Suprapubic skin (tissue), 4 donors: Measurements from ENCODE around the gene CMTM1. TPM values are rescaled to one million over a fixed set of nuclear protein-coding genes. Genes with fewer than 3 reads are reported as not detected.

Experiments
- DNase-seq, 2 donors: peaks; one replicate each; pipeline ENCODE4 v3.0.0-alpha.2; 2019; ENCODE audit warnings: low spot score in 2 of 2
- H3K27ac ChIP-seq: fragments of 200-600 bp; sonication (generic); one replicate; pipeline ENCODE4 v1.5.1; 2019
- H3K27me3 ChIP-seq: fragments of 200-600 bp; sonication (generic); one replicate; pipeline ENCODE4 v1.5.1; 2019
- H3K36me3 ChIP-seq: fragments of 200-600 bp; sonication (generic); one replicate; pipeline ENCODE4 v1.5.1; 2019
- H3K4me1 ChIP-seq: fragments of 200-600 bp; sonication (generic); one replicate; pipeline ENCODE4 v1.5.1; 2019
- H3K4me3 ChIP-seq: fragments of 200-600 bp; sonication (generic); one replicate; pipeline ENCODE4 v1.5.1; 2019; ENCODE audit warnings: mild to moderate bottlenecking
- H3K9me3 ChIP-seq: fragments of 200-600 bp; sonication (generic); one replicate; pipeline ENCODE4 v1.5.1; 2019
- CTCF ChIP-seq, 2 donors: fragments of 200-600 bp in 1 of 2; fragments of 450-650 bp in 1 of 2; sonication (generic) in 1 of 2; IDR thresholded peaks; one replicate each; pipeline ENCODE4 v1.5.1; 2016 to 2019; ENCODE audit warnings: antibody characterized with exemption in 2 of 2, mild to moderate bottlenecking in 1 of 2, moderate library complexity in 1 of 2
- EP300 ChIP-seq: sonication (generic); formaldehyde crosslinking; IDR thresholded peaks from one replicate; pipeline ENCODE4 v1.6.1; 2017; ENCODE audit warnings: antibody characterized with exemption
- POLR2A ChIP-seq, 2 donors: fragments of 450-650 bp; IDR thresholded peaks; one replicate each; pipeline ENCODE4 v1.6.1; 2017; ENCODE audit warnings: antibody characterized with exemption in 2 of 2, mild to moderate bottlenecking in 2 of 2, moderate library complexity in 2 of 2
- POLR2AphosphoS5 ChIP-seq, 3 donors: sonication (generic); formaldehyde crosslinking; IDR thresholded peaks; one replicate each; pipeline ENCODE4 v1.6.1; 2017; ENCODE audit warnings: antibody characterized with exemption in 3 of 3
- WGBS: methylation state at CpG from one replicate; pipeline ENCODE4 v1.1.5; 2018; 5-methylcytosine and 5-hydroxymethylcytosine counted together
- total RNA-seq, 4 donors: library from RNA; depleted of rRNA; stranded (reverse); fragments of >200 nt; gene quantifications; one replicate each; pipeline ENCODE4 v1.1.0, GENCODE V29; 2016

Gene CMTM1
- total RNA-seq, 4 donors from 2014 or later: 0.97 to 1.6 (median 1.5) TPM

DNA sequence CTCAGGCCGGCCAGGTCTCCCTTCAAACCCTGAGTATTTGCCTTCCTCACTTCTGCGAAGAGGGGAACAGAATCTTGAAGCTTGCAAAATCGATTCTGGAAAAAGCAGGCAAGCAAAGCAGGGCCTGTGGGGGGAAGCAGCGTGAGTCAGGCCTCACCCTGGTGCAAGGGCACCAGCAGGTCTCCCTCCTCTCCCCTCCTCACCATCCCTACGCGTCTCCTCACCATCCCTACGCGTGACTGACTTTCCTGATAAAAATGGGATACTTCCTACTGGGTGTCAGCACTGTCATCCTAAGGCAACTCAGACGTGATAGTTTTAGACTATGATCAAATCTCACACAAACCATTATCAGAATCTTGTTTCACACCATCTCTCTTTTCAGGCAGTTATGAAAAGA, 50.4 kb downstream of the CMTM1 start:
- no peaks in the 10 kb centered on the region for H3K9me3 ChIP-seq
- no peak for DNase-seq
- TF ChIP-seq EP300: no peak
- TF ChIP-seq POLR2AphosphoS5 (IDR thresholded peaks at IDR 0.05): no peak
- TF ChIP-seq POLR2A (IDR thresholded peaks at IDR 0.05): no peak
- TF ChIP-seq CTCF (IDR thresholded peaks at IDR 0.05): no peak
- peaks cover 39% of the 10 kb centered on the region for H3K36me3 ChIP-seq
- H3K27me3 ChIP-seq: no peaks in the 10 kb centered on the region
- peaks cover 21% of the 10 kb centered on the region for H3K4me1 ChIP-seq
- no peak overlapping the region for H3K4me3 ChIP-seq
- no peak overlapping the region for H3K27ac ChIP-seq
- 84% methylated on average over 9 of the region's 9 CpGs for WGBS

DNA sequence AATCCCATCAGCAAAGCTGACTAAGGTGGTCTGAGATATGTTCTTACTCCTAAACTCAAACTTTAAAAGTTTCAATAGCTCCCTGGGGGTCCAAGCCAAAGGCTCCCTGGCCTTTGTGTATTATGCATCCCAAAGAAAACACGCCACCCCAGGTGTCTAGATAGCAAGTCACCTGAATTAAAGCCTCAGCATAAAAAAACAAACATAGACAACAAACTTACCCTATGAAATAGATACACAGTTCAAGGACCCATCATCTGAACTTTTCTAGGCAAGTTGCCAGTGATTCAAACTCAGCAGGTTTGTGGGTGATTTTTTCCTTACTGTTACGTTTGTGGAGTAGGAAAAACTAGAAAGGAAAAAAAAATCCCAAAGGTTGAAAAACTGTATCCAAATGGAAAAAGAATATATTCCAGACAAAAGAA, 50.8 kb downstream of the CMTM1 start:
- TF ChIP-seq EP300 (no peak), POLR2AphosphoS5 (IDR thresholded peaks at IDR 0.05) (no peak), POLR2A (IDR thresholded peaks at IDR 0.05) (no peak), CTCF (IDR thresholded peaks at IDR 0.05) (no peak)
- no peaks in the 10 kb centered on the region for H3K9me3 ChIP-seq
- peaks cover 21% of the 10 kb centered on the region for H3K4me1 ChIP-seq
- no peak overlapping the region for H3K27ac ChIP-seq
- no peaks in the 10 kb centered on the region for H3K27me3 ChIP-seq
- 86% methylated on average over 2 of the region's 2 CpGs for WGBS
- H3K4me3 ChIP-seq: no peak overlapping the region
- peaks cover 34% of the 10 kb centered on the region for H3K36me3 ChIP-seq
- DNase-seq: no peak

GRCh38 chr16:66617728-66618127, 51.5 kb downstream of the CMTM1 start:
- Histone ChIP-seq H3K4me1 (peaks cover 21% of the 10 kb centered on the region), H3K4me3 (no peak overlapping the region), H3K36me3 (peaks cover 27% of the 10 kb centered on the region), H3K27ac (peak overlapping the region; percentile 68), H3K9me3 (no peaks in the 10 kb centered on the region), H3K27me3 (no peaks in the 10 kb centered on the region)
- TF ChIP-seq POLR2AphosphoS5 (IDR thresholded peaks at IDR 0.05) (no peak), POLR2A (IDR thresholded peaks at IDR 0.05) (no peak), CTCF (IDR thresholded peaks at IDR 0.05) (no peak), EP300 (no peak)
- 53% methylated on average over 7 of the region's 7 CpGs for WGBS
- no peak for DNase-seq

DNA sequence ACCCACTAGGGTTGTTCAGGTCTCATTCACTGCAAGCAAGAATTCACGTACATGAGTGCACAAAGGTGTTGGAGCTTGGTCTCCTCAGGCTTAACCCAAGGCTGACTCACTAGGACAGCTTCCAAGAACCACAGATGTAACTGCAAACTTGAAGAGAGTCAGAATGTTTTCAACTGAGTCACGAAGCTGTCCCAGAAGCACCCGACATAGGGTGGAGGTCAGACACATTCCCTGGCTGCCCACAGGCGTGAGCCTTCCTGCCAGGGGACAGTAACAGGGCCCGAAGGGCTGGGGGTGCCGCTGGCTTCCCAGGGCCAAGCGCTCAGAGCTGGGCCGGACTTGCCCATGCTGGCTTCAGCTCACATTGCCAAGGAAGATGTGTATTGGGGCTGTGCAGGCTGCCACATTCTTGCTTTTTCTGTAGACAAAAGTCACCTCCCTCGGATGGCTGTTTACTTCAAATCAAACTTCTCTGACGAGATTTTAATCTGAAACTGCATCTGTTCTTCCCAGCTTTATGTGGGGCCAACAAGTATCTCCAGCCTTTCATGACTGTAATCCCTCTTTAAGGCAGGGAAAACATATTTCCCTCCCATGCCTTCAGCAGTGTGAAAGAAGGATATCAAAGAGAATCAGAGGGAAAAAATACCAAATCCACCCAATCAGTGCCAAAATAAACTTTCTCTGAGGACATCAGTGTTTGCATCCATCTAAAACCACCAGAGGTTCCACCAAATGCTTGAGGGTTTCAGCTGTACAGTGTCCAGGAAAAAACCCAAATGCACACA, 52.5 kb downstream of the CMTM1 start:
- H3K4me1 ChIP-seq: peaks cover 21% of the 10 kb centered on the region
- peaks cover 21% of the 10 kb centered on the region for H3K36me3 ChIP-seq
- H3K4me3 ChIP-seq: no peak overlapping the region
- H3K27me3 ChIP-seq: no peaks in the 10 kb centered on the region
- WGBS: 24% methylated on average over 7 of the region's 10 CpGs
- no peak for DNase-seq
- TF ChIP-seq POLR2AphosphoS5 (IDR thresholded peaks at IDR 0.05) (no peak), EP300 (no peak), CTCF (IDR thresholded peaks at IDR 0.05) (no peak), POLR2A (IDR thresholded peaks at IDR 0.05) (no peak)
- H3K9me3 ChIP-seq: no peaks in the 10 kb centered on the region
- peak overlapping the region; percentile 68 for H3K27ac ChIP-seq

- no peaks in the 10 kb centered on the region for H3K27me3 ChIP-seq
- H3K27ac ChIP-seq: peak overlapping the region; percentile 68
- H3K4me3 ChIP-seq: no peak overlapping the region
- H3K9me3 ChIP-seq: no peaks in the 10 kb centered on the region
- H3K36me3 ChIP-seq: peaks cover 12% of the 10 kb centered on the region
- WGBS: 65% methylated on average over 12 of the region's 12 CpGs
- TF ChIP-seq POLR2AphosphoS5 (IDR thresholded peaks at IDR 0.05) (no peak), POLR2A (IDR thresholded peaks at IDR 0.05) (no peak), EP300 (no peak), CTCF (IDR thresholded peaks at IDR 0.05) (no peak)
- no peak for DNase-seq
- peaks cover 21% of the 10 kb centered on the region for H3K4me1 ChIP-seq
These were observed 53.5 kb downstream of the CMTM1 start for GRCh38 chr16:66619534-66620428.
